ENCODE measurements around the gene DNAJC17.

GRCh38 chr15:40826423-40827075, 19.3 kb upstream of the DNAJC17 start:
- TF ChIP-seq CTCF (IDR thresholded peaks at IDR 0.05; ENCODE audit: insufficient read depth, low read length, poor library complexity, severe bottlenecking) (no peak), EZH2phosphoT487 (conservative IDR thresholded peaks at IDR 0.05; ENCODE audit: low read length) (no peak)
